HG03521 (cell line): Measurements from ENCODE around the gene PCGF3.
"Not testable (repeated sequence)": the region's sequence is repeated elsewhere in the genome, so short reads cannot be mapped to it uniquely, and the experiment has no call there.

Source experiments
- ATAC-seq: cut with Tn5 transposase; IDR thresholded peaks from one replicate; pipeline ENCODE4 v1.9.1; 2021; ENCODE audit warnings: mild to moderate bottlenecking, moderate library complexity; ENCODE audit not compliant: unreplicated experiment

PCGF3 gene

DNA sequence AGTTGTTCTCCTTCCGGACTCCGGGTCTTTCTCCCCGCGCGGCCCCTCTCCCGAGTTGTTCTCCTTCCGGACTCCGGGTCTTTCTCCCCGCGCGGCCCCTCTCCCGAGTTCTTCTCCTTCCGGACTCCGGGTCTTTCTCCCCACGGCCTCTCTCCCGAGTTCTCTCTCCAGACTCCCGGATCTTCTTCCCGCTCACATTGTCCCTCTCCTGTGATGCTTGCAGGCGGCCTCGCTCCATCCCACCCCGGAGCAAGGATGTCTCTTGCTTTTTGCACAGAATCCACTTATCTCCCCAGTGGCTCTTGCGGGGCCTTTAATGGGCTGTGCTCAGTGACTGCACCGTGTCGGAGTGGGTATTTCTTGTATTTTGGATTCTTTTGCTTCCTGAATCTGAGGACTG is 54.2 kb downstream of the PCGF3 start:
- ATAC-seq, result not testable (repeated sequence)

DNA sequence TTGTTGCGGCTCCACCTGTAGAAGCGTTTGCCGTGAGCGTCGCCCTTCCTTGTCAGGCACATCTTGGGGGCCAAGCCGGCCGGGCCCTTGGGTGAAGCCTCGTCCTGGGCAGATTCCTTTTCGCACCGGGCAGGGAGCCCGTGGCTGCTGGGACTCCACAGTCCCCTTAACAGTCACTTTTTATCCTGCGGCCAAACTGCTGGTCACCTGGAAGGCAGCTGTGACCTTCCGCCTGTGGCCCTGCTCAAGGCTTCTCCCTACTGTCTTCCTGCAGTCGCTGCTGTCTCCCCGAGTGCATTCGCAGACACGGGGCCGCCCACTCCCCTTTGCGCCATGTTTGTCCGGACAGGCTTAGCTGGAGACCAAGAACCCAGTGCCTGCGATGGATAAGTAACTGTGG is 55.0 kb downstream of the PCGF3 start:
- no peak for ATAC-seq

GRCh38 chr4:761086-761485 is 55.5 kb downstream of the PCGF3 start:
- ATAC-seq, result no peak

- ATAC-seq, result no peak
Observed at GRCh38 chr4:761739-762138, 56.1 kb downstream of the PCGF3 start.

- no peak for ATAC-seq
Observed at GRCh38 chr4:762211-763190, 56.9 kb downstream of the PCGF3 start.

DNA sequence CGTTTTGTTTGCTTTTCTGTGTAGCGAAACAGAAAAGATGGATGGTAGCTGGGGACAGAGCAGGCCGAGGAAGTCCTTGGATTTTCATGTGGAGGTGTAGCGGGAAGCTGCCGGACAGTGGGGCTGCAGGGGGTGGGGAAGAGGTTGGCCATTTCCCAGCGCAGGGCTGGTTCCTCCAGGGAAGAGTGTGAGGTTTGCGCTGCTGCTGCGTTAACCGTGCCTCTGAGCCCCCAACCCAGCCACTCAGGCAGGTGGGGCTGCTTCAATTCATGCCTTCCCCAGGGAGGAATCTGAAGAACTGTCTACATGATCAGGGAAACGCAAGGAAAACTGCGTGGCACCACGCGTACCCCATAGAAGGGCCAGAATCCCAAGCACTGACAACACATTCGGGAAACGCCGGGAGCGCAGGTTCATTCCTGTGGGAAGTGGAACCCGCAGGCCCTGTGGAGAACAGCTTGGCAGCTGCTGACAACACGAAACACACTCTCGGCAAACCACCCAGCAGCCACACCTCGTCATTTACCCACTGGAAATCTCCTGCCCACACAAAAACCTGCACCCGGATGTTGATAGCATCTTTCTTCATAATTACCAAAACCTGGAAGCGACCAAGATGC is 57.7 kb downstream of the PCGF3 start:
- no peak for ATAC-seq

GRCh38 chr4:763922-764321 is 58.3 kb downstream of the PCGF3 start:
- no peak for ATAC-seq

- ATAC-seq, result no peak
Observed at GRCh38 chr4:764405-765169, 59.0 kb downstream of the PCGF3 start.

DNA sequence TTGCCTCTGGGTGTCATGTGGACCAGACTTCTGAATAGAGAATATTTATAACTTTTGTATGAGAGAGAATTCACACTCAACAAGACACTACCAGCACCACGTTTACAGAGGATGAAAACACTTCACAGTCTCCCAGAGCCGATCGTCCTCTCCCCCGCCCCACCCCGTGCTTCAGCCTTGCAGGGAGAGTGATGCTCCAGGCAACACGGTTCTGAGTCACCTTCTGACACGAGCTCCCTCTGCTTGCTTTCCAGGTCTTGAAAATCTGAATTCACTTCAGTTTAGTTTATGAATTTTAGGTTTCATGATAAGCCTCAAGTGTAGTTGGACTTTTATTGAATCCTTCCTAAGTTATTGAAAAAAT is 60.5 kb downstream of the PCGF3 start:
- ATAC-seq, result no peak

DNA sequence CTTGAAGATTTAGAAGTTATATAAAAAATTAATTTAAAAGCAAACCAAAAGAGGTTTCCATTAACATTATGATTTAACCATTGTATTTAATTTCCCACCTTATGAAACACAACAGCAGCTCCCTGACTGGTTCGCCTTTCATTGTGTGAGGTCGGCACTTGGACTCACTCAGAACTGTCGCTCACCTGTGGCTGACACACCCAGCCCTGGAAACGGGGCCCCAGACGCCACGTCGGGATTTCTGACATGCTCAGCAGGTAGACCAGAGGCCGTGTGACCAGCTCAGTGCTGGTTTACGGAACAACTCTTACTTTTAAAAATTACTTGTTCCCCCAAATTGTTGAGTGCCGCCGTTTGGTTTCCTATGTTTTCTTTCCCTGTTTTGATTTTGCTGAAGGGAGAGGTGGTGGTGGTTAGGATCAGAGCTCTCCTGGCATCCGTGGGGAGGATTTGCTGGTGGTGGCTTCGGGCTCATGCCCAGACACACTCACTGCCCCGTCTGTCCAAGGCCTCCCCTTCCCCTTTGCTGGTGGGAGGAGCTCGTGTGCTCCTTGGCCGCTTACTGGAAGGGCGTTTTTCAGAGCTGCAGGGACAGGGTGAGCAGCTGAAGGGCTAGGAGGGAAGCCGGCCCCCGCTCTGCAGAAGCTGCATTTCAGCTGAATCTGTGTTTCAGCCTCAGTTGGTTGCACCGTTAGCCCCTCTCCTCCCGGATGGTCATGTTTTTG is 61.1 kb downstream of the PCGF3 start:
- no peak for ATAC-seq

- ATAC-seq, result no peak
Observed at GRCh38 chr4:768076-768475, 62.4 kb downstream of the PCGF3 start.

DNA sequence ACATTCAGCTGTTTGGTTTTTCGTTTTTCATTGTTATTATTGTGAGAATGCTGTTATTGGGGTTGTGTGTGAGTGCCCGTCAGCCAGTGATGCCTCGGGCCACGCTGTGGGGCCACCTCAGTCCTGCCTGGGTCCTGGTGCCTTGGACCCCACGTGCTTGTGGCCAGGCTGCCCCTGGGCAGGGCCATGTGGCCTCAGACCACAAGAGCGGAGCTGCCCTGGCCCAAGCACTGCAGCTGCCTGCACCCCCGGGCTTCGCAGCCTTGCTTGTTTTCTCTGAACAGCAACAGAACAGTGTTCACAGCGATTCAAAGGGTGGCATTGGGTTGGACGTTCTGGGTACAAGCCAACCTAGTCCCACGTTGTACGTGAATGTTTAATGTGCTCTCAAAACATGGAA is 63.4 kb downstream of the PCGF3 start:
- no peak for ATAC-seq

DNA sequence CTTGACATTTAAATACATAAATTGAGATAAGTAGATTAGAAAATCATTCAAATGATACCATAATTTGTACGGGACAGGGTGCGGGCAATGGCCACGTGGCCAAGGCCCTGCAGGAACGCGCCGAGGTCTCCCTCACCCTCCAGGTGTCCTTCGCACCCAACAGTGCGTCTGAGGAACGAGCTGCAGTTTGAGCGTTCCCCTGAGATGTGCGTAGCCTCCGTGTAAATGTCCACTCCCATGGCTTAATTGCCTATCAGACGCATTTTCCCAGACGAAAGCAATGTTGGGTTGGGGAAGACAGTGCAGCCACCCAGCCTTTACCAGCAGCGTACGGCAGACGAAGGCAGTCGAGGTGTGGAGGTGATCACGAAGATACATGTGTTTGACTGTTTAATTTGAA is 63.9 kb downstream of the PCGF3 start:
- ATAC-seq, result no peak

GRCh38 chr4:770022-770421 is 64.4 kb downstream of the PCGF3 start:
- no peak for ATAC-seq

GRCh38 chr4:771464-771863 is 65.8 kb downstream of the PCGF3 start:
- no peak for ATAC-seq

GRCh38 chr4:772118-772517 is 66.5 kb downstream of the PCGF3 start:
- no peak for ATAC-seq

GRCh38 chr4:772776-773175 is 67.1 kb downstream of the PCGF3 start:
- ATAC-seq, result no peak

DNA sequence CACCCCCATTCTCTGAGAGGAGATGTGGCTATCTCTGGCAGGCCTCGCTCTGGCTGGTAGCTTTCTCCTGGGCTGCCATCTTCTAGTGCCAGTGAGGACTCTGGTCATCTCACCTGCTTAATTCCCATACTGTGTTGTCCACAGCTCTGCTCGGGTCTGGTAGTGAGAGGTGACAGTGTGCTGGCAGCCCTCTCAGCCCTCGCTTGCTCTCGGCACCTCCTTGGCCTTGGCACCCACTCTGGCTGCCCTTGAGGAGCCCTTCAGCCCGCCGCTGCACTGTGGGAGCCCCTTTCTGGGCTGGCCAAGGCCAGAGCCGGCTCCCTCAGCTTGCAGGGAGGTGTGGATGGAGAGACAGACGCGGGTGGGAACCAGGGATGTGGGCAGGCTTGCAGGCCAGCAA is 67.6 kb downstream of the PCGF3 start:
- no peak for ATAC-seq

GRCh38 chr4:774419-775092 is 68.9 kb downstream of the PCGF3 start:
- ATAC-seq, result not testable (repeated sequence)

DNA sequence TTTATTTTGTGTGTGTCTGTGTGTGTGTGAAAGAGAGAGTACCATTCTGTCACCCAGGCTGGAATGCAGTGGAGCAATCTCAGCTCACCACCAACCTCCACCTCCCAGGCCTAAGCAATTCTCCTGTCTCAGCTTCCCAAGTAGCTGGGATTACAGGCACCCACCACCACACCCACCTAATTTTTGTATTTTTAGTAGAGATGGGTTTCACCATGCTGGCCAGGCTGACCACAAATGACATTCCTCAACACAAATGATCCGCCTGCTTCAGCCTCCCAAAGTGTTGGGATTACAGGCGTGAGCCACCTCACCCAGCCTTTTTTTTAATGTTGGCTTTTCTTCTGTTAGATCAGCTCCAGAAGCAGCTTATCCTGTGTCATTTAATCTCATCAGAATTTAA is 69.9 kb downstream of the PCGF3 start:
- not testable (repeated sequence) for ATAC-seq
